GM19467 (cell line): ENCODE measurements around the gene DYTN.
A peak's percentile ranks its signal among the peaks of the same experiment; 100 is the strongest.
"Not testable (repeated sequence)": the region's sequence is repeated elsewhere in the genome, so short reads cannot be mapped to it uniquely, and the experiment has no call there.

Experiments
- ATAC-seq: cut with Tn5 transposase; IDR thresholded peaks from one replicate; pipeline ENCODE4 v1.9.1; 2021; ENCODE audit warnings: mild to moderate bottlenecking, moderate library complexity; ENCODE audit not compliant: unreplicated experiment

The DYTN gene

GRCh38 chr2:206718296-206718695, at the start of gene DYTN:
Gene DYTN (minus strand): TSS chr2:206718396. CDS start chr2:206718279, 117 bp downstream.
- no peak for ATAC-seq

GRCh38 chr2:206766057-206766930, 48.1 kb upstream of the DYTN start:
- no peak for ATAC-seq

GRCh38 chr2:206765242-206766056, 47.3 kb upstream of the DYTN start, which contains the start of the genes FASTKD2 and MDH1B:
Gene FASTKD2 (plus strand): TSS chr2:206765606. CDS start chr2:206766694, 1,088 bp downstream.
Gene MDH1B (minus strand): TSS chr2:206765328. CDS start chr2:206765271, 57 bp downstream.
- peak; percentile 94 for ATAC-seq

GRCh38 chr2:206764673-206765241, 46.6 kb upstream of the DYTN start:
- ATAC-seq: no peak

GRCh38 chr2:206756816-206757215, 38.6 kb upstream of the DYTN start:
- ATAC-seq: no peak

- no peak for ATAC-seq
Measured at GRCh38 chr2:206740800-206741199, 22.6 kb upstream of the DYTN start.

- no peak for ATAC-seq
Measured at GRCh38 chr2:206739271-206739670, 21.1 kb upstream of the DYTN start.

- ATAC-seq: no peak
Measured at GRCh38 chr2:206736935-206737334, 18.7 kb upstream of the DYTN start.

GRCh38 chr2:206733341-206733740, 15.1 kb upstream of the DYTN start:
- ATAC-seq: no peak

- ATAC-seq: no peak
Measured at GRCh38 chr2:206728277-206729199, 10.3 kb upstream of the DYTN start.

GRCh38 chr2:206727287-206727686, 9.1 kb upstream of the DYTN start:
- ATAC-seq: no peak

- no peak for ATAC-seq
Measured at GRCh38 chr2:206723288-206723687, 5.1 kb upstream of the DYTN start.

GRCh38 chr2:206721256-206721920, 3.2 kb upstream of the DYTN start:
- ATAC-seq: peak; percentile 74

- no peak for ATAC-seq
Measured at GRCh38 chr2:206716623-206717022, 1.6 kb downstream of the DYTN start.

GRCh38 chr2:206715183-206715582, 3.0 kb downstream of the DYTN start:
- ATAC-seq: not testable (repeated sequence)

GRCh38 chr2:206713746-206714145, 4.5 kb downstream of the DYTN start:
- no peak for ATAC-seq

GRCh38 chr2:206708286-206708685, 9.9 kb downstream of the DYTN start:
- ATAC-seq: no peak

- ATAC-seq: no peak
Measured at GRCh38 chr2:206707164-206707701, 11.0 kb downstream of the DYTN start.

GRCh38 chr2:206701952-206702605, 16.1 kb downstream of the DYTN start:
- no peak for ATAC-seq
